Neutrophil (primary cell): ENCODE data around the gene FSTL4.

ENCODE experiments used
- H3K27ac ChIP-seq: fragments of 200-600 bp; sonication (generic); 2 replicates; pipeline ENCODE4 v1.5.1; 2016; ENCODE audit warnings: mild to moderate bottlenecking, moderate library complexity
- H3K27me3 ChIP-seq: fragments of 200-600 bp; sonication (generic); 2 replicates; pipeline ENCODE4 v1.6.0; 2016; ENCODE audit warnings: mild to moderate bottlenecking
- H3K36me3 ChIP-seq: fragments of 200-600 bp; sonication (generic); 2 replicates; pipeline ENCODE4 v1.5.1; 2017
- H3K4me1 ChIP-seq, 2 experiments: fragments of 200-600 bp in 1 of 2; sonication (generic) in 1 of 2; 1 replicate in 1 of 2; 2 replicates in 1 of 2; pipeline versions ENCODE4 v1.5.1 to v1.6.1; 2013 to 2016; ENCODE audit warnings: low read depth in 1 of 2, low read length in 1 of 2, mild to moderate bottlenecking in 1 of 2, moderate library complexity in 1 of 2; ENCODE audit not compliant: control insufficient read depth in 1 of 2, insufficient read depth in 1 of 2
- H3K4me3 ChIP-seq, 2 experiments: fragments of 200-600 bp in 1 of 2; sonication (generic) in 1 of 2; 1 replicate in 1 of 2; 2 replicates in 1 of 2; pipeline ENCODE4 v1.5.1; 2013 to 2016; ENCODE audit warnings: low read depth in 1 of 2, low read length in 1 of 2, mild to moderate bottlenecking in 1 of 2, moderate library complexity in 1 of 2
- H3K9me3 ChIP-seq: fragments of 200-600 bp; sonication (generic); 2 replicates; pipeline ENCODE4 v1.5.1; 2016
- CTCF ChIP-seq: fragments of 200-600 bp; sonication (generic); IDR thresholded peaks from 2 replicates; pipeline ENCODE4 v1.5.1; 2016; ENCODE audit warnings: antibody characterized with exemption

Gene FSTL4

GRCh38 chr5:133309166-133309795 lies 303.1 kb downstream of the FSTL4 start:
- H3K9me3 ChIP-seq, result no peaks in the 10 kb centered on the region
- no peaks in the 10 kb centered on the region for H3K4me1 ChIP-seq
- H3K36me3 ChIP-seq, result no peaks in the 10 kb centered on the region
- no peak overlapping the region for H3K27ac ChIP-seq
- TF ChIP-seq CTCF, result no peak
- H3K4me3 ChIP-seq, result no peak overlapping the region
- H3K27me3 ChIP-seq, result no peaks in the 10 kb centered on the region

DNA sequence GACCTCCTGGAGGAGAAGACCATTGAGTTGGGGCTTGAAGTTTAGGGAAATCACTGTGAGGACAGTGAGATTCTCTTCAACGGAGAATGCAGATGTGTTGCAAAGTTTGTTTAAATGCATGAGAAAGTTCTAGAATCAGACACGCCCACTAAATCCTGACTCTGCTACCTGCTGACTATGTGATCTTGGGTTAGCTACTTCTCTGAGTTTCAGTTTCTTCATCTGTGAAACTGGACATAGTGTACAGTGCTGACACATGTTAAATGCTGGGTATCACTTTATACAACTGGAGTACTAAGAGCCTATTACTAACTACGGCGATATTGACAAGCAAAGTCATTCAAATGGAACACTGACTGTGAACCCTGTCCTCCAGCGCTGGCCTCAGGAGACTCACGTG lies 305.1 kb downstream of the FSTL4 start:
- Histone ChIP-seq H3K27ac (no peak overlapping the region), H3K4me1 (no peaks in the 10 kb centered on the region), H3K4me3 (no peak overlapping the region), H3K36me3 (no peaks in the 10 kb centered on the region), H3K27me3 (no peaks in the 10 kb centered on the region), H3K9me3 (no peaks in the 10 kb centered on the region)
- no peak for TF ChIP-seq CTCF

DNA sequence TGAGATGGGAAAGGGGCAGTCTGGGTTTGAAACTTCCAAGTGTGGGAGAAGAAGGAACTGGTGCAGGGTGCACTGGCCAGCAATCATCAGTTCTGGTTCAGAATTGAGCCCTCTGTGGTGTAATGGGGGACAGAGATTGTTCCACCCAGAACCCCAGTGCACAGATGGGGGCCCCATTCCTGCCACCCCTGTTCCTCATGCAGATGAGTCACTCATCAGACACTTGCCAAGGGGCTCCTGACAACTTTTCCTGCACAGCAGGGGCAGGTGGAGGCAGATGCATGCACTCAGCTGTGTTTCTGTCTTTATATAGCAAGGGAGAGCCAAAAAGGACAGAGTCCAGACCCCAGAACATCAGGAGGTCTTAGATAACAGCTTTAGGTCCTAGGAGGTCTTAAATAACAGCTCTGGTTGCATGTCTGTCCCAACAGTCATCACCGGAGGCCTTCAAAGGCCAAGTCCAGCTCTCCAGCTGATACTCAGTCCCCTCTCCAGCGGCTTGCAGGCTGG lies 307.6 kb downstream of the FSTL4 start:
- H3K4me3 ChIP-seq, result no peak overlapping the region
- no peaks in the 10 kb centered on the region for H3K27me3 ChIP-seq
- no peak for TF ChIP-seq CTCF
- H3K36me3 ChIP-seq, result no peaks in the 10 kb centered on the region
- H3K9me3 ChIP-seq, result no peaks in the 10 kb centered on the region
- H3K27ac ChIP-seq, result no peak overlapping the region
- no peaks in the 10 kb centered on the region for H3K4me1 ChIP-seq

DNA sequence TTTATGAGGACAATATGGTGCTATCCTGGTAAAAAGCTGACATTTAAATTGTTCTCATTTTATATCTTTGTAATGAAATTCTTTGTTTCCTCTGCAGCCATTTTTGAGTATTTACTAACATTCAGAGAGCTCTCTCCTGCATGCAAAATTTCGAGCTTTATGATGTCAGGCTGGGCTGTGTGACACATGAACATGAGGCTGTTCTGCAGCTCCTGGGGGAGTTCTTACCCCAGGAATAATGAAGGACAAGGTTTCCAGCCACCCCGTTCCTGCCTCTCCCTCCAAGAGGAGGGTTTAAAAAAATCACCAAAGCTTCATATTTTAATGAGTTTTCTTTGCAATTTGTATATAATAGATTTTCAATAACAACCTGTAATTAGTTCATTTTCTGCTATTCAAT lies 308.2 kb downstream of the FSTL4 start:
- H3K9me3 ChIP-seq, result no peaks in the 10 kb centered on the region
- no peaks in the 10 kb centered on the region for H3K27me3 ChIP-seq
- no peak for TF ChIP-seq CTCF
- no peak overlapping the region for H3K27ac ChIP-seq
- H3K4me3 ChIP-seq, result no peak overlapping the region
- no peaks in the 10 kb centered on the region for H3K36me3 ChIP-seq
- H3K4me1 ChIP-seq, result no peaks in the 10 kb centered on the region

DNA sequence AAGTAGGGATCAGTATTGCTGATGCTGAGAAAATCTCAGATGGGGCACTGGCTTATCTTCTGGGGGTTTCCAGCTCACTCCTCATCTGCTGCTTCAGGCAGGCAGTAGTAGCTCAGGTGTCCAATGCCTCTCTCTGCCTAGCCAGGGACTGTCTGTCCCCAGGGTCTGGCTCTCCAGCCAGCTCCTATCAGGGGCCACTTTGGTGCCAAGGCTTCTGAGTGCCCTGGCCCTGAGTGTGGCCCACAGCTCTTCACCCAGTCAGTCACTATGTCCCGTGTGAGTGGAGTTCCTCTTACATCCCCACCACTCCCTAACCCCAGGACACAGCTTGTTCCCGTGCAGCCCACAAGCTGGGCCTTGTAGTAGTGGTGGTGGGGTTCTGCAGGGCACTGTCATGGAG lies 309.0 kb downstream of the FSTL4 start:
- H3K9me3 ChIP-seq, result no peaks in the 10 kb centered on the region

More for the DNA sequence above, 309.0 kb downstream of the FSTL4 start:
- no peak for TF ChIP-seq CTCF
- Histone ChIP-seq H3K27me3 (no peaks in the 10 kb centered on the region), H3K4me1 (no peaks in the 10 kb centered on the region), H3K36me3 (no peaks in the 10 kb centered on the region), H3K27ac (no peak overlapping the region), H3K4me3 (no peak overlapping the region)
